ENCODE measurements around the gene ERC2. TPM values are rescaled to one million over a fixed set of nuclear protein-coding genes. Genes with fewer than 3 reads are reported as not detected.

Gene ERC2
- total RNA-seq, 1 donor from 2014 or later, result 0.99 TPM

GRCh38 chr3:55467099-55467498, 1001.2 kb downstream of the ERC2 start:
- Histone ChIP-seq H3K36me3 (no peaks in the 10 kb centered on the region), H3K9me3 (replicated peaks) (no peaks in the 10 kb centered on the region), H3K27ac (replicated peaks) (no peak overlapping the region), H3K27me3 (ENCODE audit: low read depth) (no peaks in the 10 kb centered on the region), H3K4me1 (peaks cover 5% of the 10 kb centered on the region), H3K4me3 (no peak overlapping the region)
- intact Hi-C loops (cut with micrococcal nuclease), result no loop called here
- DNase-seq, result no peak
- TF ChIP-seq, protein P1, sequence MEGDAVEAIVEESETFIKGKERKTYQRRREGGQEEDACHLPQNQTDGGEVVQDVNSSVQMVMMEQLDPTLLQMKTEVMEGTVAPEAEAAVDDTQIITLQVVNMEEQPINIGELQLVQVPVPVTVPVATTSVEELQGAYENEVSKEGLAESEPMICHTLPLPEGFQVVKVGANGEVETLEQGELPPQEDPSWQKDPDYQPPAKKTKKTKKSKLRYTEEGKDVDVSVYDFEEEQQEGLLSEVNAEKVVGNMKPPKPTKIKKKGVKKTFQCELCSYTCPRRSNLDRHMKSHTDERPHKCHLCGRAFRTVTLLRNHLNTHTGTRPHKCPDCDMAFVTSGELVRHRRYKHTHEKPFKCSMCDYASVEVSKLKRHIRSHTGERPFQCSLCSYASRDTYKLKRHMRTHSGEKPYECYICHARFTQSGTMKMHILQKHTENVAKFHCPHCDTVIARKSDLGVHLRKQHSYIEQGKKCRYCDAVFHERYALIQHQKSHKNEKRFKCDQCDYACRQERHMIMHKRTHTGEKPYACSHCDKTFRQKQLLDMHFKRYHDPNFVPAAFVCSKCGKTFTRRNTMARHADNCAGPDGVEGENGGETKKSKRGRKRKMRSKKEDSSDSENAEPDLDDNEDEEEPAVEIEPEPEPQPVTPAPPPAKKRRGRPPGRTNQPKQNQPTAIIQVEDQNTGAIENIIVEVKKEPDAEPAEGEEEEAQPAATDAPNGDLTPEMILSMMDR (IDR thresholded peaks at IDR 0.05; ENCODE audit: borderline replicate concordance), result no peak

DNA sequence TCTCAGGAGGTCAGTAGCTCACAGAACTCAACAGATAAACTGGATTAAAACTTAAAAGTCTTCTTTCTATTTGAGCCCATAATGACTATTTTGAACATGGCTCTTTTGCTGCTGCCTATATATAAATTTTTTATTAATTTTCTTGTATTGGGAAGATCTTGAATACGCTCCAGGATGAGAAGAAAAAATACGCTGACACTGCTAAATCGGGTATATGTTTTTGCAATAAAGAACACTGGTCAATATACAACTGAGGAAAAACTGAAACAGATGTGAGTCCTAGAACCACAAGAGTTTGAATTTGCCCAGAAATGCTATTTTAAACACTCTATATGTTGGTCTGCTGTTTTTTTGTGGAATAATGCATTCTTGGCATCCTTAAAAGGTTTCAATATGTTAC, 1001.7 kb downstream of the ERC2 start:
- H3K4me3 ChIP-seq, result no peak overlapping the region
- no peaks in the 10 kb centered on the region for H3K9me3 ChIP-seq (replicated peaks)
- intact Hi-C loops (cut with micrococcal nuclease), result no loop called here
- H3K27ac ChIP-seq (replicated peaks), result no peak overlapping the region
- TF ChIP-seq, protein P1 (IDR thresholded peaks at IDR 0.05; ENCODE audit: borderline replicate concordance), result no peak
- H3K27me3 ChIP-seq (ENCODE audit: low read depth), result no peaks in the 10 kb centered on the region
- no peaks in the 10 kb centered on the region for H3K36me3 ChIP-seq
- no peak for DNase-seq
- H3K4me1 ChIP-seq, result no peaks in the 10 kb centered on the region

DNA sequence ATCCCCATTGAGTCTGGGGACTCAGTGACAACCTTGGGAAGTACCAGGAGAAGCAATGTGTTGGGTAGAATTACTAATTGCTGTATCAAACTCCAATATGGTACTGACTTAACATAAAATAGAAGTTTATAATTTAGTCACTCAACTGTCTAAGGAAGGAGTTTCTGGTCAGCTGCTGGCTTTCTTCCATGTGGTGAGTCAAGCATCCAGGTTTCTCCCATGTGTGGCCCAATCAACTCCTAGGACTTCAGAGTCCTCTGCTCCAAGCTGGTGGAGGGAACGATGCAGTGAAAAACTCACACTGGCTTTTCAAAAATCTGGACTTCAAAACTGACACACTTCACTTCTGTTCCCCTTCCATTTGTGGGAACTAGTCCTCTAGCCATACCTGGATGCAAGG, 1006.4 kb downstream of the ERC2 start:
- H3K27me3 ChIP-seq (ENCODE audit: low read depth), result no peaks in the 10 kb centered on the region
- no peak overlapping the region for H3K27ac ChIP-seq (replicated peaks)
- H3K36me3 ChIP-seq, result no peaks in the 10 kb centered on the region
- intact Hi-C loops (cut with micrococcal nuclease), result no loop called here
- H3K9me3 ChIP-seq (replicated peaks), result no peaks in the 10 kb centered on the region
- no peaks in the 10 kb centered on the region for H3K4me1 ChIP-seq
- TF ChIP-seq, protein P1 (IDR thresholded peaks at IDR 0.05; ENCODE audit: borderline replicate concordance), result no peak
- H3K4me3 ChIP-seq, result no peak overlapping the region
- no peak for DNase-seq

GRCh38 chr3:55459838-55460237, 1008.4 kb downstream of the ERC2 start:
- TF ChIP-seq, protein P1 (IDR thresholded peaks at IDR 0.05; ENCODE audit: borderline replicate concordance), result no peak
- no peaks in the 10 kb centered on the region for H3K36me3 ChIP-seq
- no peak overlapping the region for H3K27ac ChIP-seq (replicated peaks)
- DNase-seq, result no peak
- H3K27me3 ChIP-seq (ENCODE audit: low read depth), result peaks cover 2% of the 10 kb centered on the region
- H3K9me3 ChIP-seq (replicated peaks), result no peaks in the 10 kb centered on the region
- intact Hi-C loops (cut with micrococcal nuclease), result no loop called here
- no peaks in the 10 kb centered on the region for H3K4me1 ChIP-seq
- H3K4me3 ChIP-seq, result no peak overlapping the region

Small RNAs within 50 kb of the gene (microRNA-seq; reads per million reads assigned to microRNA genes)
- not detected for gene MIR3938

Other genes starting within 250 kb of the ERC2 start
- gene CCDC66, start 88.7 kb upstream of the ERC2 start, total RNA-seq, result 18.3 TPM
- gene TASOR, start 214.8 kb upstream of the ERC2 start, total RNA-seq, result 25.8 TPM